ENCODE data around the gene GUK1.
A peak's percentile ranks its signal among the peaks of the same experiment; 100 is the strongest.

Gene GUK1

GRCh38 chr1:228131766-228132165 is 8.3 kb upstream of the GUK1 start:
- H3K27me3 Mint-ChIP-seq, result peaks cover 3% of the 10 kb centered on the region
- no peak overlapping the region for H3K4me3 Mint-ChIP-seq
- no peak overlapping the region for H3K27ac Mint-ChIP-seq

DNA sequence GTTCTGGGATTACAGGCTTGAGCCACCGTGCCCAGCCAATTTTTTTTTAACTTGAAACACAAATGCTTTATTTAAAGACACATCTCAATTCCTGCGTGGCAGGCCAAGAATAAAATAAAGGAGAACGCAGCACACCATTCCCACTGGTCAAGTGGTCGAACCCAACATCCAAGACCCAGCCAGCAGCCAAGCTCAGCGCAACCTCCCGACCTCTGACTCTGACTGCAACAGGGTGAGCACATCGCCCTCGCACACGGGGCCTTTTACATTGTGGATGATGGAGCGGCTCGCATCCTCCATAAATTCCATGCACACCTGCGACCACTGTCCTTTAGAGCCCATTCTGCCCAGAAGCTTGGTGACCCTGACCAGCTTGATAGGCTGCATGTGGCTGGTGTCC is 5.5 kb upstream of the GUK1 start:
- Mint-ChIP-seq H3K27ac (peak overlapping the region; percentile 20), H3K9me3 (no peaks in the 10 kb centered on the region), H3K4me3 (no peak overlapping the region), H3K27me3 (peaks cover 3% of the 10 kb centered on the region), H3K36me3 (ENCODE audit: low read depth) (peaks cover 1% of the 10 kb centered on the region), H3K4me1 (ENCODE audit: low read depth) (peaks cover 6% of the 10 kb centered on the region)
- intact Hi-C loops (cut with micrococcal nuclease), result loop anchor here (5.0 to 10.0 kb wide), 2 partner anchors 258 to 350 kb away; partner anchors contain the start of gene RNF187

More at GRCh38 chr1:228131766-228132165, 8.3 kb upstream of the GUK1 start:
- H3K9me3 Mint-ChIP-seq, result no peaks in the 10 kb centered on the region
- H3K36me3 Mint-ChIP-seq (ENCODE audit: low read depth), result no peaks in the 10 kb centered on the region
- peaks cover 6% of the 10 kb centered on the region for H3K4me1 Mint-ChIP-seq (ENCODE audit: low read depth)
- intact Hi-C loops (cut with micrococcal nuclease), result loop anchor here (5.0 to 10.0 kb wide), 2 partner anchors 261 to 353 kb away; partner anchors contain the start of gene RNF187

DNA sequence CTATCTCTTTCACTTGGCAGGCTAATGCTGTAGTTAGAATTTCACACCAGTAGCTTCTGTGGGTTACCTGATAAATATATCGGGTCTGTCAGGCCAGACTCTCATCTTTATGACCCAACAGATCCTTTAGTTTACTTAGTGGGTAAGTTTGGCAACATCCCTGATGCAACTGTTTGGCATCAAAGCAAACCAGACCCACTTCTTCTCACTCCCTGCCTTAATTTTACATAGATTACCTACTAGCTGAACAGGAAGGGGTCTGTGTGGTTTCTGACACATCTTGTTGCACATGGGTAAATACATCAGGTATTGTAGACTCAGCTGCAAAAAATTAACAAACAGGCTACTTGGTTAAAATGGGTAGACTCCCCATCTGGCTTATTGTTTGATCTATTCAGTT is 3.2 kb upstream of the GUK1 start:
- intact Hi-C loops (cut with micrococcal nuclease), result loop anchor here (10.0 kb wide), 1 partner anchor 348 kb away; the partner anchor contains the start of gene RNF187
- H3K27ac Mint-ChIP-seq, result no peak overlapping the region
- H3K4me1 Mint-ChIP-seq (ENCODE audit: low read depth), result peaks cover 18% of the 10 kb centered on the region

DNA sequence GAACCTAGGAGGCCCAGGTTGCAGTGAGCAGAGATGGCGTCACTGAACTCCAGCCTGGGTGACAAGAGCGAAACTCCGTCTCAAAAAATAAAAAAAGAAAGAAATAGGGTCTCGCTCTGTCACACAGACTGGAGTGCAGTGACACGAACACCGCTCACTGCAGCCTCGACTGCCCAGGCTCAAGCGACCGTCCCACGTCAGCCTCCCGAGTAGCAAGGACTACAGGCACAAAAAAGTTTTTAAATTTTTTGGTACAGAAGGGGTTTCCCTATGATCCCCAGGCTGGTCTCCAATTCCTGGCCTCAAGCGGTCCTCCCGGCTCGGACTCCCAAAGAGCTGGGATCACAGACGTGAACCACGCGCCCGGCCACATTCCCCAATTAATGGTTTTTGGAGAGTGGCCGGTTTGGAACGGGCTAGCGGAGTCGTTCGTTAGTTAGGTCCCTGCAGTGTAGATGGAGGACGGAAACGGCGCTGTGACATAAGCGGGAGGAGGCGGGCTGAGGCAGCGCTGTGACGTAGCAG is 611 bp upstream of the GUK1 start:
- Mint-ChIP-seq H3K27me3 (no peaks in the 10 kb centered on the region), H3K9me3 (no peaks in the 10 kb centered on the region), H3K4me1 (ENCODE audit: low read depth) (peaks cover 41% of the 10 kb centered on the region), H3K27ac (peak overlapping the region; percentile 87), H3K36me3 (ENCODE audit: low read depth) (peaks cover 49% of the 10 kb centered on the region), H3K4me3 (peak overlapping the region; percentile 82)
- intact Hi-C loops (cut with micrococcal nuclease), result loop anchor here (1.0 to 10.0 kb wide), 2 partner anchors 30 to 345 kb away; partner anchors contain the start of genes MRPL55 and RNF187

More for the DNA sequence above, 3.2 kb upstream of the GUK1 start:
- Mint-ChIP-seq H3K27me3 (no peaks in the 10 kb centered on the region), H3K36me3 (ENCODE audit: low read depth) (peaks cover 25% of the 10 kb centered on the region), H3K9me3 (no peaks in the 10 kb centered on the region), H3K4me3 (no peak overlapping the region)

DNA sequence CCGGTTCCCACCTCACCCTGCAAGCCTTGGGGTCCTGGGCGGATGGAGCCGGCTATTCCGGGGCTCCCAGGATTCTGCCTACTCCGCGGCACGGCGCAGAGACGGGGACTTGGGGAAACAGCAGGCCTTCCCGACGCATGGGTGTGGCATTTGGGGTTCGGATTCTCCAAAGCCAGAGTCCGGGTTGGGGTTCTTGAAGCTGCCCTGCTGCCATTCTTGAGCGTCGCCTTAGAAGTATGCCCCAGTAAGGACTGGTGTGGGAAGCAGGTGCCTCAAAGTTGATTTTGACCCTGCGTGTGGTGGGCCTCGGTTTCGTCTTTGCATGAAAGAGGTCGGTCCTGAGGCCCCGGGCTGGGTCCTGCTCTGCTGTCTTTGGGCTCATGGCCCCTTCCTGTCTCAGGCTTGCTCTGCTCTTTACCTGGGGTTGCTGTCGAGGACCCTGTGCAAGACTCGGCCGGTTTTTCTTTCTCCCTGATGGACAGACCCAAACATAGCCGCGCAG is 696 bp downstream of the GUK1 start:
- intact Hi-C loops (cut with micrococcal nuclease), result loop anchor here (1.0 kb wide), 1 partner anchor 25 kb away; the partner anchor contains the start of gene IBA57
- Mint-ChIP-seq H3K4me1 (ENCODE audit: low read depth) (peaks cover 40% of the 10 kb centered on the region), H3K27me3 (no peaks in the 10 kb centered on the region), H3K4me3 (peak overlapping the region; percentile 82), H3K9me3 (no peaks in the 10 kb centered on the region), H3K27ac (peak overlapping the region; percentile 87), H3K36me3 (ENCODE audit: low read depth) (peaks cover 63% of the 10 kb centered on the region)

- H3K4me1 Mint-ChIP-seq (ENCODE audit: low read depth), result peaks cover 35% of the 10 kb centered on the region
- peaks cover 69% of the 10 kb centered on the region for H3K36me3 Mint-ChIP-seq (ENCODE audit: low read depth)
- no peaks in the 10 kb centered on the region for H3K9me3 Mint-ChIP-seq
Measured at GRCh38 chr1:228141226-228142044, 1.4 kb downstream of the GUK1 start.

DNA sequence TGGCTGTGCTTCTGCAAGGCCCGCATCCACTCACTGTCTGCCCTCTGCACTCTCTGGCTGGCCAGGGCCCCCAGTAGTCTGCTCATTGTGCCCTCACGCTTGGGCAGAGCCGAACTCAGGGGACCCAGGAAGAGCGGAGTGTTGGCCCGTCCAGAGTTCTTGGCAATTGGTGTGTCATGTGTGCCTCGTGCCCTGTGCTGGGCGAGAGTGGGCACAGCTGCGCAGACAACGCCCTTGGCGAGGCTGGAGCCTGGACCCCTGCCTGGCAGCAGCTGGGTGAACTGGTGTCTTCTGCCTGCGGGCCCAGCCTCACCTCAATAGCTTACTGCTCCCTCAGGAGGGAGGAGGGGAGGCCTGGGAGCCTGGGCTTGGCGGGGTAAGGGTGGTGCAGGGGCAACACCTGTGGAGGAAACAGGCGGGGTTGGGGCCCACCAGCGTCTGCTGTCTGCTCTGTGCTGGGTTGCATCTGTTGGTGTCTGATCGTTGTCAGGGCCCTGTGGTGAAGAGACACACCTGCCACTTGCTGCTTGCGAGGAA is 2.1 kb downstream of the GUK1 start:
- Mint-ChIP-seq H3K27me3 (no peaks in the 10 kb centered on the region), H3K4me1 (ENCODE audit: low read depth) (peaks cover 35% of the 10 kb centered on the region), H3K27ac (peak overlapping the region; percentile 87), H3K4me3 (peak overlapping the region; percentile 9), H3K9me3 (no peaks in the 10 kb centered on the region), H3K36me3 (ENCODE audit: low read depth) (peaks cover 77% of the 10 kb centered on the region)
- intact Hi-C loops (cut with micrococcal nuclease), result no loop called here

More at GRCh38 chr1:228141226-228142044, 1.4 kb downstream of the GUK1 start:
- Mint-ChIP-seq H3K27me3 (no peaks in the 10 kb centered on the region), H3K4me3 (peak overlapping the region; percentile 82), H3K27ac (peak overlapping the region; percentile 87)
- intact Hi-C loops (cut with micrococcal nuclease), result no loop called here

- Mint-ChIP-seq H3K27me3 (no peaks in the 10 kb centered on the region), H3K9me3 (no peaks in the 10 kb centered on the region), H3K36me3 (ENCODE audit: low read depth) (peaks cover 82% of the 10 kb centered on the region), H3K4me3 (no peak overlapping the region), H3K27ac (peak overlapping the region; percentile 26), H3K4me1 (ENCODE audit: low read depth) (peaks cover 35% of the 10 kb centered on the region)
- intact Hi-C loops (cut with micrococcal nuclease), result no loop called here
Measured at GRCh38 chr1:228142701-228143136, 2.6 kb downstream of the GUK1 start.

DNA sequence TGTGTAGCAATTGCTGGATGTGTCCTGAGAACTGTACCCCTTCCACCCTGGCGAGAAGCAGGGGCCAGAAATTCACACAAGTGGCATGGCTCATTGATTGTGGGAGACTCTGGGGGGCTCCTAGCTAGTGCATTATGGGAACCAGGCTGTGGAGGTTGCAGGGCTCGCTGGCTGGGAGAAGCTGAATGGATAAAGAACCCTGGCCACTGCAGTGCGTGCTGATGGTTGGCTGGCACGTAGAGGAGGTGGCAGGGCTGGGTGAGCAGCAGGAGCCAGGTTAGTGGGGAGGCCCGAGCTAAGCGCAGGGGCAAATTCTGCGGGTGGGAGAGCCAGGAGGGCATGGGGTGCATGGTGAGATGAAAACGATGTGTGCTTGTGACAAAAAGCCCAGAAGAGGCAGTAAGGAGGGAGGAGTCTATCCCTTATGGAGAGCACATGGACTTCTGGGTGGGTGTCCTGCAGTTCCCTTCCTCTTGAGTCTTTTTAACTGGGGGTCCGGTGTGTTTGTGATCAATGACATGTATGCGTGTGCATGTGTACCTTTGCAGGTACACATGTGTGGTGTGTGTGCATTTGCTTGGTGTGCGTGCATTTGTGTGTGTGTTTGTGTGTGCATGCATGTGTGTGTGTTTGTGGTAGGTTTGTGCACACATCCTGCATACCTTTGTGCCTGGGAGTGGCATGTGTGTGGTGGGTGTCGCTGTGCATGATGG is 3.6 kb downstream of the GUK1 start:
- Mint-ChIP-seq H3K4me1 (ENCODE audit: low read depth) (peaks cover 35% of the 10 kb centered on the region), H3K27ac (peak overlapping the region; percentile 26), H3K36me3 (ENCODE audit: low read depth) (peaks cover 91% of the 10 kb centered on the region), H3K27me3 (no peaks in the 10 kb centered on the region), H3K9me3 (no peaks in the 10 kb centered on the region), H3K4me3 (no peak overlapping the region)
- intact Hi-C loops (cut with micrococcal nuclease), result no loop called here

GRCh38 chr1:228144193-228144992 is 4.3 kb downstream of the GUK1 start:
- Mint-ChIP-seq H3K9me3 (no peaks in the 10 kb centered on the region), H3K27me3 (no peaks in the 10 kb centered on the region), H3K4me3 (no peak overlapping the region), H3K27ac (no peak overlapping the region), H3K4me1 (ENCODE audit: low read depth) (peaks cover 35% of the 10 kb centered on the region), H3K36me3 (ENCODE audit: low read depth) (peaks cover 99% of the 10 kb centered on the region)
- intact Hi-C loops (cut with micrococcal nuclease), result no loop called here

DNA sequence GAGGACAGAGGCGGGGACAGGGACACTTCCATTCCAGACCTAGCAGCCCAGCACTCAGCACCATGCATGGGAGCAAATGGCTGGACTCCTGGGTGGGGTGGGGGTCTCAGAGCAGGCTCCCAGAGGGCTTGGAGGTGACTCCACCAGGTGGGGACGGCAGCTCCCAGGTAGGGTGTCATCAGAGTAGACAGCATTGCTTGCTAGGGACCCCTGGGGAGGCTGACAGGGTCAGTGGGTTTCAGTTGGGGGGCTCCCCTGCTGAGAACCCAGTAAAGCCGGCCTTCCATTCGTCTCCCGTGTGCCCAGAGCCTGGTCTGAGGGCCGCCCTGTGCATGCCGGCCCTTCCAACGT is 4.9 kb downstream of the GUK1 start:
- Mint-ChIP-seq H3K27me3 (no peaks in the 10 kb centered on the region), H3K36me3 (ENCODE audit: low read depth) (peaks cover 99% of the 10 kb centered on the region), H3K4me3 (no peak overlapping the region), H3K4me1 (ENCODE audit: low read depth) (peaks cover 35% of the 10 kb centered on the region), H3K27ac (no peak overlapping the region), H3K9me3 (no peaks in the 10 kb centered on the region)
- intact Hi-C loops (cut with micrococcal nuclease), result no loop called here

DNA sequence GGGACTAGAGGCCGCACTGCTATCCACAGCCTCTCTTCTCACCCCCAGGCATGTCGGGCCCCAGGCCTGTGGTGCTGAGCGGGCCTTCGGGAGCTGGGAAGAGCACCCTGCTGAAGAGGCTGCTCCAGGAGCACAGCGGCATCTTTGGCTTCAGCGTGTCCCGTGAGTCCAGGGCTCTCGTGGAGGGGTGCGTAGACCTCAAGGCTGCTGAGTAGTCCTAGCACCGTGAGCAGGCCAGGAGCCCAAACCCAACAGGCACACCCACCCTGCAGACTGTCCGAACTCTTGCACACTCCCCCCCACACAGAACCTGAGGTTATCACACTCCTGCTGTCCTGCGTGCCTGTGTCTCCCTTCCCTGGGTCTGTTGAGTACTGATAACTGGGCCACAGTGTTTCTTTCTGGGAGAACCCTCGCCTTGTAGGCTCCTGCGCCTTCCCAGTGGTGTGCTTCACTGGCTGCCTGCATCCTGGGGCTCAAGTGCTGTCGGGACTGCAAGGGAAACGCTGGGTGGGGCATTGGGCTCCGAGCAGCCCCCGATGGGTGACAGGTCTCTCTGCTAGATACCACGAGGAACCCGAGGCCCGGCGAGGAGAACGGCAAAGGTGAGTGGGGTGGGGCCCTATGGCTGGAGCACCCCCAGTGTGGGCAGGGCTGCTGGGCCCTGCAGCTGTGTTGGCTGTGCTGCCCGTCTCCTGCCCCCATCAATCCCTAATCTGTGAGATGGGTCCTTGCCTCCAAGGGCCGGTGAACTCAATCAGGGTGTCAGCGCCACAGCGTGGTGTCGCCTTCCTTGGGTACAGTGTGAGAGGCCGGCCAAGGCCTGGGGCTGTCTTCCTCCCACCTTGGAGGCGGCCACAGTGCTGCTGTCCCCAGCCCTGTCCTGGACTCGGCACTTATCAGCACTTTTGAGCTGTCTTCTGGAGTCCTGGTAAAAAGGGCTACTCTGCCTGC is 5.7 kb downstream of the GUK1 start:
- no peaks in the 10 kb centered on the region for H3K27me3 Mint-ChIP-seq
- no peak overlapping the region for H3K27ac Mint-ChIP-seq
- intact Hi-C loops (cut with micrococcal nuclease), result no loop called here
- H3K4me1 Mint-ChIP-seq (ENCODE audit: low read depth), result peaks cover 35% of the 10 kb centered on the region
- H3K4me3 Mint-ChIP-seq, result no peak overlapping the region
- peaks cover 96% of the 10 kb centered on the region for H3K36me3 Mint-ChIP-seq (ENCODE audit: low read depth)
- no peaks in the 10 kb centered on the region for H3K9me3 Mint-ChIP-seq
